ENCODE results near the gene RIN3. TPM values are rescaled to one million over a fixed set of nuclear protein-coding genes. Genes with fewer than 3 reads are reported as not detected.

Gene RIN3
- total RNA-seq, 1 donor from 2014 or later: 0.51 TPM

GRCh38 chr14:92684801-92685560 lies 171.4 kb downstream of the RIN3 start:
- DNase-seq (ENCODE audit: low read depth): no peak

- DNase-seq (ENCODE audit: low read depth): no peak
These were observed 172.3 kb downstream of the RIN3 start for GRCh38 chr14:92685784-92686355.

GRCh38 chr14:92686411-92686899 lies 172.9 kb downstream of the RIN3 start:
- DNase-seq (ENCODE audit: low read depth): no peak

- DNase-seq (ENCODE audit: low read depth): peak; percentile 18
These were observed 173.4 kb downstream of the RIN3 start for GRCh38 chr14:92686900-92687427.

GRCh38 chr14:92687681-92688433 lies 174.3 kb downstream of the RIN3 start:
- no peak for DNase-seq (ENCODE audit: low read depth)

GRCh38 chr14:92688434-92689375 lies 175.1 kb downstream of the RIN3 start:
- DNase-seq (ENCODE audit: low read depth): no peak

- peak; percentile 31 for DNase-seq (ENCODE audit: low read depth)
These were observed 176.8 kb downstream of the RIN3 start for GRCh38 chr14:92690171-92691011.

- DNase-seq (ENCODE audit: low read depth): peak; percentile 25
These were observed 179.2 kb downstream of the RIN3 start for GRCh38 chr14:92692822-92693226.

- DNase-seq (ENCODE audit: low read depth): no peak
These were observed 180.6 kb downstream of the RIN3 start for GRCh38 chr14:92693998-92694795.

GRCh38 chr14:92694807-92695206 lies 181.2 kb downstream of the RIN3 start:
- DNase-seq (ENCODE audit: low read depth): no peak

GRCh38 chr14:92695562-92695961 lies 182.0 kb downstream of the RIN3 start:
- DNase-seq (ENCODE audit: low read depth): no peak

GRCh38 chr14:92696366-92696765 lies 182.8 kb downstream of the RIN3 start:
- no peak for DNase-seq (ENCODE audit: low read depth)

GRCh38 chr14:92698393-92698792 lies 184.8 kb downstream of the RIN3 start:
- no peak for DNase-seq (ENCODE audit: low read depth)

GRCh38 chr14:92701826-92702225 lies 188.2 kb downstream of the RIN3 start:
- DNase-seq (ENCODE audit: low read depth): no peak

GRCh38 chr14:92702441-92702918 lies 188.9 kb downstream of the RIN3 start:
- DNase-seq (ENCODE audit: low read depth): no peak

GRCh38 chr14:92703516-92703915 lies 189.9 kb downstream of the RIN3 start:
- no peak for DNase-seq (ENCODE audit: low read depth)

GRCh38 chr14:92704036-92704804 lies 190.6 kb downstream of the RIN3 start:
- DNase-seq (ENCODE audit: low read depth): peak; percentile 23

GRCh38 chr14:92704821-92705220 lies 191.2 kb downstream of the RIN3 start:
- DNase-seq (ENCODE audit: low read depth): no peak

Data from myocyte (in vitro differentiated cells).